ENCODE measurements around the gene PDE4D. TPM values are rescaled to one million over a fixed set of nuclear protein-coding genes. Genes with fewer than 3 reads are reported as not detected.
A peak's percentile ranks its signal among the peaks of the same experiment; 100 is the strongest.

Gene PDE4D
- total RNA-seq, 1 experiment from 2014 or later: 3.6 TPM

DNA sequence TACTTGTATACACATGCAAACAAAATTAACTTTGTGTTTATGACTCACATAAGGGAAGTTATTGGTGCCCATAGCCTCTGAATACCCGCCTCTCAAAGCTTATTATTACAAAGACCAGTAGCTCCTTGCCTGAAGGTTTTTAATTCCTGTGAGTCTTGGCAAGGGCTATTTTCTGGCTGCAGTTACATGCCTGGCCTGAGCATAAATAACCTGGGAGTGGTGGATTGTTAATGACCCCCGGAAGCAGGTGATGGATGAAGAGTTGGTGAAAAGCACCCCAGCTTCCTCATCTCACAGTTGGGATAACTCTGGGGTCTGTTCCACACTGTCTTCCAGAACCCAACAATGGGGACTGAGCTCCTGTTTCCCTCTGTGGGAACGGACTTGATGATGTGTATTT lies 594.5 kb downstream of the PDE4D start:
- Histone ChIP-seq H3K4me1 (ENCODE audit: insufficient read depth, low read length) (no peaks in the 10 kb centered on the region), H3K27ac (ENCODE audit: low read length) (no peak overlapping the region), H2AFZ (ENCODE audit: low read length) (no peak overlapping the region), H3K27me3 (ENCODE audit: low read length) (no peaks in the 10 kb centered on the region), H3K4me2 (ENCODE audit: low read length) (no peak overlapping the region), H3K9me2 (replicated peaks; ENCODE audit: low read length) (no peaks in the 10 kb centered on the region), H4K20me1 (ENCODE audit: low read length) (no peaks in the 10 kb centered on the region), H3K9me3 (ENCODE audit: low read length) (no peaks in the 10 kb centered on the region), H3K79me2 (ENCODE audit: low read length) (no peaks in the 10 kb centered on the region), H3K36me3 (ENCODE audit: low read depth, low read length) (no peaks in the 10 kb centered on the region), H3K4me3 (ENCODE audit: low read length) (no peak overlapping the region), H3K9ac (ENCODE audit: low read length) (no peak overlapping the region), H3F3A (ENCODE audit: low read length, unreplicated experiment) (no peaks in the 10 kb centered on the region)
- CTCF ChIA-PET: no interaction called here
- POLR2A ChIA-PET (ENCODE audit: unreplicated experiment): interaction anchor here (0.6 kb wide), 1 partner anchor 414 kb away, joined by 3 read pairs; no protein-coding TSS in a partner anchor
- intact Hi-C loops (cut with micrococcal nuclease): no loop called here
- no TSS peak for BruUV-seq (replicated peaks)
- TF ChIP-seq EZH2phosphoT487 (IDR thresholded peaks at IDR 0.05; ENCODE audit: borderline replicate concordance, low read length) (no peak), EZH2 (IDR thresholded peaks at IDR 0.05; ENCODE audit: low read length, unreplicated experiment) (no peak), CTCF (conservative IDR thresholded peaks at IDR 0.05; ENCODE audit: low read depth, low read length) (no peak)
- DNase-seq (no peak), ATAC-seq (peak; percentile 53)

DNA sequence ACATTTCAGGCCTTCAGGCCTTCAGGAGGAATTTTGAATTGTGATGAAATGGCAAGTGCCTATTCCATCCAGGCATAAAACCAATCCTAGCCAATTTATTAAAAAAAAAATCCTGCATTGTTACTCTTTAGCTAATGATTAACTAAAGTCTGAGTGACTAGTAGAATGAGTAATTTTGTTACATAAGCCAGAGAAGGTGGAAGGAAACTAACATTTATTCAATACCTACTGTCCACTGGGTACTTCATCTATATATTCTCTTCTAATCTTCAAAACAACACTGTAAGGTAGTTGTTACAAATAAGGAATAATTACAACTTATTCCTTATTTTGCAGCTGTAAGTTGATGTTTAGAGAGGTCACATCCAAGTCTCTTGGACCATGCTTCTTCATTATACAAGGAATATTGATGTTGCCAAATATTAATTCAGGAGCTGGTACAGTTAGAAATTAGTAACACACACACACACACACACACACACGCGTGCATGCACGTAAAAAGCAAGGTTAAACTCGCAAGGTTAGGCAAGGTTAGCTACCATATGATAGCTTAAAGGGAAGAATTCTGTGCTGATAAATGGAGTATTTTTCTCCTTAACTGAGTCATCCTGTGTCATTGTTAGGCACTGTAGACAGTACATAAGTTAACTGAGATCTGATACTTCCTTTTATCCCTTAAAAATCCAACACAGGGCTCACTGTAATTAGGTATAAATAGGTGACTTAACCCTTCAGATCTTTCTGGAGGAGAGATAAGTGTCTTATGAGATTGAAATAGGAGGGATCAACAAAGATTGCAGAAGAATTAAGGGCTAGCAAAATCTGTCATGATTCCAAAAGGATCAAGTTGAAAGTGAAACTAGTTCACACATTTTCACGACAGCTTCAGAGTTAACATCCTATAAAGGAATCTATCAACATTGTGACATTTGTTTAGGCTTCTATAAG lies 596.9 kb downstream of the PDE4D start:
- Histone ChIP-seq H3F3A (ENCODE audit: low read length, unreplicated experiment) (no peaks in the 10 kb centered on the region), H3K4me1 (ENCODE audit: insufficient read depth, low read length) (no peaks in the 10 kb centered on the region), H3K27me3 (ENCODE audit: low read length) (no peaks in the 10 kb centered on the region), H3K4me2 (ENCODE audit: low read length) (peak overlapping the region; percentile 60), H4K20me1 (ENCODE audit: low read length) (no peaks in the 10 kb centered on the region), H3K27ac (ENCODE audit: low read length) (peak overlapping the region; percentile 80), H3K9me3 (ENCODE audit: low read length) (no peaks in the 10 kb centered on the region), H2AFZ (ENCODE audit: low read length) (no peak overlapping the region), H3K9ac (ENCODE audit: low read length) (peak overlapping the region; percentile 35; the same call in 1 of the 2 replicates), H3K4me3 (ENCODE audit: low read length) (peak overlapping the region; percentile 50), H3K9me2 (replicated peaks; ENCODE audit: low read length) (no peaks in the 10 kb centered on the region), H3K36me3 (ENCODE audit: low read depth, low read length) (no peaks in the 10 kb centered on the region), H3K79me2 (ENCODE audit: low read length) (no peaks in the 10 kb centered on the region)
- TF ChIP-seq EZH2phosphoT487 (IDR thresholded peaks at IDR 0.05; ENCODE audit: borderline replicate concordance, low read length) (no peak), CTCF (conservative IDR thresholded peaks at IDR 0.05; ENCODE audit: low read depth, low read length) (no peak), EZH2 (IDR thresholded peaks at IDR 0.05; ENCODE audit: low read length, unreplicated experiment) (no peak)
- ATAC-seq: peak; percentile 77
- DNase-seq: peak; percentile 45
- ChIA-PET CTCF (no interaction called here), POLR2A (ENCODE audit: unreplicated experiment) (no interaction called here)
- intact Hi-C loops (cut with micrococcal nuclease): no loop called here
- BruUV-seq (replicated peaks): no TSS peak

DNA sequence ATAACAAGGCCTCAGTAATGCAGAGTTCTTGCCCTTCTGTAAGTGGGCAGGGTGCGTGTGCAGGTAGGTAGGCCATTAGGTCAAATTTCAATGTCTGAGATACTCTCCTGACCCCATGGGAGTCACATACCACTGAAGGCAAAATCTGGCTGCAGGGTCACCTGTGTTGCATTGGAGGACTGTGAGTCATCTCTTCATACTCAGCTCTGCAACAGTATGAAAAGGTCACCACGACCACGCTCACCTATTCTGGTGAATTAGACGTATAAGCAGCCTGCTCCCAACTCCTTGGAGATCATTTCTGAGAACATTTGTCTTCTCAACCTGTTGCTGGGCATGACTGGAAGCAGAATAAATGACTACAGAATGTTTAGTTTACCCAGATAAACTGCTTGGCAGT lies 599.8 kb downstream of the PDE4D start:
- Histone ChIP-seq H3K79me2 (ENCODE audit: low read length) (no peaks in the 10 kb centered on the region), H3K4me1 (ENCODE audit: insufficient read depth, low read length) (no peaks in the 10 kb centered on the region), H3K27me3 (ENCODE audit: low read length) (no peaks in the 10 kb centered on the region), H3K4me2 (ENCODE audit: low read length) (no peak overlapping the region), H2AFZ (ENCODE audit: low read length) (no peak overlapping the region), H3K36me3 (ENCODE audit: low read depth, low read length) (no peaks in the 10 kb centered on the region), H3K27ac (ENCODE audit: low read length) (no peak overlapping the region), H3K9me2 (replicated peaks; ENCODE audit: low read length) (no peaks in the 10 kb centered on the region), H3K9me3 (ENCODE audit: low read length) (no peaks in the 10 kb centered on the region), H4K20me1 (ENCODE audit: low read length) (no peaks in the 10 kb centered on the region), H3F3A (ENCODE audit: low read length, unreplicated experiment) (no peaks in the 10 kb centered on the region), H3K9ac (ENCODE audit: low read length) (no peak overlapping the region), H3K4me3 (ENCODE audit: low read length) (no peak overlapping the region)
- ATAC-seq: no peak
- TF ChIP-seq CTCF (conservative IDR thresholded peaks at IDR 0.05; ENCODE audit: low read depth, low read length): no peak
- intact Hi-C loops (cut with micrococcal nuclease): no loop called here
- POLR2A ChIA-PET (ENCODE audit: unreplicated experiment): no interaction called here
- DNase-seq: no peak
- CTCF ChIA-PET: no interaction called here
- no TSS peak for BruUV-seq (replicated peaks)
